ENCODE results near the gene CEP72. TPM values are rescaled to one million over a fixed set of nuclear protein-coding genes. Genes with fewer than 3 reads are reported as not detected.
"Not testable (repeated sequence)": the region's sequence is repeated elsewhere in the genome, so short reads cannot be mapped to it uniquely, and the experiment has no call there.

CEP72 gene
- total RNA-seq, 1 experiment from 2014 or later: 7.7 TPM

DNA sequence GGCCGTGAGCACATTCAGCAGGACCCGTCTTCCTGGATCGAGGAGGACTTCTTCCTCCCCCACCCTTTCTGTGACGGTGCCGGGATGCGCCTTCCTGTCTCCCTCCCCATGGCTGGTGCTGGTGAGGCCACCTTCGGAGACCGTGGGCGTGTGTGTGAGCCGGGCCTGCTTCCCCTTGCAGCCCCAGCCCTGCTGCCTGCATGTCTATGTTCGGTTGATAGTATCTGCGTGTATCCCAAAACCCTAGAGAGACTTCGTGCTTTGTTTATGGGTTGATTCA lies 12.8 kb downstream of the CEP72 start:
- in situ Hi-C loops (cut with HindIII; ENCODE audit: low pct_unique_long_range_greater_than_20kb, low sequenced_read_pairs): no loop called here
- no peak for DNase-seq (ENCODE audit: low read depth)

DNA sequence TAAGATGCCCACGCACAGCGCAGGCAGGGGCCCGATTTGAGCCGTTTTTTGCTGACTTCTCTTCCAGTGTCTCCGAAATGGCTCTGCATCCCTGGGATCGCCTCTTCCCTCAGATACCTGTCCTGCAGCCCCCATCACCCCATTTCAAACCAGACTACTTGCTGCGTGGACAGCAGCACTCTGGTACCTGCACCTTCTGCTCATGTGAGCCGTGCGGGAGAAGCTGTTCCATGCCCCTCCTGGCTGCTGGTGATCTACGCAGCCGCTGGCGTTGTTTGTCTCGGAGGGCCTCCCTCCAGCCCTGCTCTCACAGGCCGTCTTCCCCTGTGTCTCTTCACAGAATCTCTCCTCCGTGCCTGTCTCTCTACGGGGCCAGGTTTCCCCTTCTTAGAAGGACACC lies 13.4 kb downstream of the CEP72 start:
- no peak for DNase-seq (ENCODE audit: low read depth)
- in situ Hi-C loops (cut with HindIII; ENCODE audit: low pct_unique_long_range_greater_than_20kb, low sequenced_read_pairs): no loop called here

DNA sequence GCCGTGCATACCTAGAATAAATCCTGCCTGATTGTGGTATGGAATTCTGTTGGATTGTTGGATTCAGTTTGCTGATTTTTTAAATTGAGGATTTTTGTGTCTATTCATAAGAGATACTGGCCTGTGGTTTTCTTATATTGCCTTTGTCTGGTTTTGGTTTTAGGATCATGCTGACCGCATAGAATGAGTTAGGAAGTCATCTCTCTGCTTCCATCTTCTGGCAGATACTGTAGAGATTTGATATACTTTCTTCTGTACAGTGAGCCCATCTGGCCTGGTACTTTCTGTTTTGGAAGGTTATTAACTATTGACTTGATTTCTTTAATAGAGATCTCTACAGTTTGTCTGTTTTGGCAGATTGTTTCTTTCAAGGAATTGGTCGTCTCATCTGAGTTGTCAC lies 14.7 kb downstream of the CEP72 start:
- DNase-seq (ENCODE audit: low read depth): no peak
- in situ Hi-C loops (cut with HindIII; ENCODE audit: low pct_unique_long_range_greater_than_20kb, low sequenced_read_pairs): no loop called here

DNA sequence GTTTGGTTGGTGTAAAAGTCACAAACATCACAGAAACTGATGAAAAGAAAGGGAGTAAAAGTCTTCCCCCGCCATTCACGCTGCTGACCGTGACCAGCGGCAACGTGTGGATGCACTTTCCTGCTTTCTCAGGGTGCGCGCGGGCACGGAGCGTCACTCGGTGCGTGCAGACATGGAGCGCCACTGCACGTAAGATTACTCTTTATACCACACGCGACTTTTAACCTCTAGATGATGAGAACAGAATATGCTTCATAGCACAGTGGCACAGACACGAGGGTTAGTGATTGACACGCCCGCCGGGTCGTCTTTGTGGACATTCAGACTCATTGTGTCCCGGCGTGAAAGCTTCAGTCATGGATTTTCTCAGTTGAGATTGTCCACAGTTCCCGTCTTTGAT lies 15.7 kb downstream of the CEP72 start:
- in situ Hi-C loops (cut with HindIII; ENCODE audit: low pct_unique_long_range_greater_than_20kb, low sequenced_read_pairs): no loop called here

DNA sequence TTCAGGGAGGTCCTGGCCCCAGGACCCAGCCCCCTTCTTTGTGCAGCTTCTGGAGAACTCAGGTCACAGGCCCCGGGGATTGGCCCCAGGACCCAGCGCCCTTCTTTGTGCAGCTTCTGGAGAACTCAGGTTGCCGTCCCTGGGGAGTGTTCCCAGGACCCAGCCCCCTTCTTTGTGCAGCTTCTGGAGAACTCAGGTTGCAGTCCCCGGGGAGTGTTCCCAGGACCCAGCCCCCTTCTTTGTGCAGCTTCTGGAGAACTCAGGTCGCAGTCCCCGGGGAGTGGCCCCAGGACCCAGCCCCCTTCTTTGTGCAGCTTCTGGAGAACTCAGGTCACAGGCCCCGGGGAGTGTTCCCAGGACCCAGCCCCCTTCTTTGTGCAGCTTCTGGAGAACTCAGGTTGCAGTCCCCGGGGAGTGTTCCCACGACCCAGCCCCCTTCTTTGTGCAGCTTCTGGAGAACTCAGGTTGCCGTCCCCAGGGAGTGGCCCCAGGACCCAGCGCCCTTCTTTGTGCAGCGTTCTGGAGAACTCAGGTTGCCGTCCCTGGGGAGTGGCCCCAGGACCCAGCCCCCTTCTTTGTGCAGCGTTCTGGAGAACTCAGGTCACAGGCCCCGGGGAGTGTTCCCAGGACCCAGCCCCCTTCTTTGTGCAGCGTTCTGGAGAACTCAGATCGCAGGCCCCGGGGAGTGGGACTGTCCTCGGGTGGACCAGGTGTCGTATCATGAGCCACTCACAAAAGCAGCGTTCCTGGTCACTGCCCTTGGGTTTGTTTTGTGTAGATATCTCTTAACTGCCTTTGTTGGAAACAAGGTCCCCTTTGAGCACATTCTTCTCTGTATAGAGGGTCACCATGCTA lies 16.4 kb downstream of the CEP72 start:
- in situ Hi-C loops (cut with HindIII; ENCODE audit: low pct_unique_long_range_greater_than_20kb, low sequenced_read_pairs): not testable (repeated sequence)

More for the DNA sequence above, 15.7 kb downstream of the CEP72 start:
- DNase-seq (ENCODE audit: low read depth): no peak

DNA sequence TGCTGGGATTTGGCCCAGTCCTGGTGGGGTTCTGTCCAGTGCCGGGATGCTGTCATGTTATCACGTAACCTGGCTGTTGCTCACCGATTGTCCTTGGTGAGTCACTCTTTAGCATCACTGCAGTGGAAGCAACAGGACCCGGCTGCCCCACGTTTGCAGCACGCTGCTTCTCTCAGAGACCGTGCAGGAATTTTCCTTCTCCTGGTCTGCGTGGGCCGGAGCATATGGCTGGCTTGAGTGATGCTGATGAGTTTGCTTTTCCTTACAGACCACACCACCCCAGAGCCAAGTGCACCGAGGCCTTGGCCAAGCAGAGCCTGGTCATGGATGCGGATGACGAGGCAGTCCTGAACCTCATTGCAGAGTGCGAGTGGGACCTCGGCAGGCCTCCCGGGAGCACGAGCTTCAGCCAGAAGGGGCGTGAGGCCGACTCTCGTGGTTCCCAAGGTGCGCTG lies 21.4 kb downstream of the CEP72 start:
- in situ Hi-C loops (cut with HindIII; ENCODE audit: low pct_unique_long_range_greater_than_20kb, low sequenced_read_pairs): no loop called here
- DNase-seq (ENCODE audit: low read depth): no peak

More for the DNA sequence above, 16.4 kb downstream of the CEP72 start:
- not testable (repeated sequence) for DNase-seq (ENCODE audit: low read depth)

DNA sequence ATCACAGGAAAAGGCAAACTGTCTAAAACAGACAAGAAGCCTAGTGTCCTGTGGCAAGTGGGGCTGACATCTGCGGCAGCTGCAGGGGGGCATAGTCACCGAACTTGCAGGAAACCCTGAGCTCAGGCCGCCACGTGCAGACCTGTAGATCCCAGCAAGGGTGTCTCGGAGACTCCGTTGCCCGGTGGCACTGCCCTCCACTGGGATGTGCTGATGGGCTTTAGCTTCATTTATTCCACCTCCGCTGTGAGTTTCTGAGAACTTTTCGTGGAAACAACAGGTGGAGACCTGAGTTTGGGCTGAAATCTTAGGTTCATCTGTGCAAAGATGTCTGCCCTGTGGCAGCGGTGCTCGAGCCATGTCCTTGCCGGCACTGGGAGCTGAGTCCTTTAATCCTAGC lies 22.1 kb downstream of the CEP72 start:
- no peak for DNase-seq (ENCODE audit: low read depth)
- in situ Hi-C loops (cut with HindIII; ENCODE audit: low pct_unique_long_range_greater_than_20kb, low sequenced_read_pairs): no loop called here

DNA sequence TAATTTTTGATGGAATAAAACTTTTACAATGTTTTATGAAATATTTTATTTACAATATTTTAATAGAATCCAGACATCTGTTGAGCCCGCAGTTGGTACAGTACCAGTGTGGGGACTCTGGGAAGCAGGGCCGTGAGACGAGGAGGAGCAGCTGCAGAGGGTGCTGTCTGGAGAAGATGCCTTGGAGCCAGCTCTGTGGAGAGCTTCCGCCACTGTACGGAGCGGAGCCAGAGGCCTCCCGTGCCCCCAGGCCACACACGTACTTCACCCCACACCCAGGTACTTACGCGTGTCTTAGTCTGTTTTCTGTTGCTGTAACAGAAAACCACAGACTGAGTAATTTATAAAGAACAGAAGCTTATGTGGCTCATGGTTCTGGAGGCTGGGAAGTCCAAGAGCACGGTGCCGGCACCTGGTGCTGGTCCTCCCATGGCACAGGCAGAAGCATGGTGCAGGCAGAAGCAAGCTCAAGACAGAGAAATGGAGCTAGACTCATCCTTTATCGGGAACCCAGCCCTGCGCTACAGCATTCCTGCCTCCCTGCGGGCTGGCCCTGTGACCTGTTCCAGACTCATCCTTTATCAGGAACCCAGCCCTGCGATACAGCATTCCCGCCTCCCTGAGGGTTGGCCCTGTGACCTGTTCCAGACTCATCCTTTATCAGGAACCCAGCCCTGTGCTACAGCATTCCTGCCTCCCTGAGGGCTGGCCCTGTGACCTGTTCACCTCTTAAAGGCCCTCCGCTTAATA lies 23.3 kb downstream of the CEP72 start:
- in situ Hi-C loops (cut with HindIII; ENCODE audit: low pct_unique_long_range_greater_than_20kb, low sequenced_read_pairs): no loop called here
- DNase-seq (ENCODE audit: low read depth): no peak

DNA sequence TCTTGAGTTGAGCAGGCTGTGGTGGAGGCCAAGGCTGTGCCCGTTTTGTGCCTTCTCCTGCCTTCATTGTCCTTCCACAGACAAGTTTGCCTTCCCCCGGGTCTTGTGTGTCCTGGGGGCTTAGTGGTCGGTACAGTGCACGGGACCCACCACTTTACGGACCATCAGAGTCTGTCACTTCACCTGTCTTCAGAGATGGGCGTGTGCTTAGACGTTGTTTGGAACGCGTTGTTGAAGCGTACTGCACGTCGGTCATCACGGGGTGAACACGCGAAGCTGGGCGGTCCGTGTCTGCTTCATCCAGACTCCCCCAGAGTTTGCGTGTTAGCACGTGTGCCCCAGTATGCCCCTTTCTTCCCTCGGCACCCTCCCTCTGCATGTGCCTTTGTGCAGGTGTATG lies 24.8 kb downstream of the CEP72 start:
- in situ Hi-C loops (cut with HindIII; ENCODE audit: low pct_unique_long_range_greater_than_20kb, low sequenced_read_pairs): no loop called here
- DNase-seq (ENCODE audit: low read depth): no peak

DNA sequence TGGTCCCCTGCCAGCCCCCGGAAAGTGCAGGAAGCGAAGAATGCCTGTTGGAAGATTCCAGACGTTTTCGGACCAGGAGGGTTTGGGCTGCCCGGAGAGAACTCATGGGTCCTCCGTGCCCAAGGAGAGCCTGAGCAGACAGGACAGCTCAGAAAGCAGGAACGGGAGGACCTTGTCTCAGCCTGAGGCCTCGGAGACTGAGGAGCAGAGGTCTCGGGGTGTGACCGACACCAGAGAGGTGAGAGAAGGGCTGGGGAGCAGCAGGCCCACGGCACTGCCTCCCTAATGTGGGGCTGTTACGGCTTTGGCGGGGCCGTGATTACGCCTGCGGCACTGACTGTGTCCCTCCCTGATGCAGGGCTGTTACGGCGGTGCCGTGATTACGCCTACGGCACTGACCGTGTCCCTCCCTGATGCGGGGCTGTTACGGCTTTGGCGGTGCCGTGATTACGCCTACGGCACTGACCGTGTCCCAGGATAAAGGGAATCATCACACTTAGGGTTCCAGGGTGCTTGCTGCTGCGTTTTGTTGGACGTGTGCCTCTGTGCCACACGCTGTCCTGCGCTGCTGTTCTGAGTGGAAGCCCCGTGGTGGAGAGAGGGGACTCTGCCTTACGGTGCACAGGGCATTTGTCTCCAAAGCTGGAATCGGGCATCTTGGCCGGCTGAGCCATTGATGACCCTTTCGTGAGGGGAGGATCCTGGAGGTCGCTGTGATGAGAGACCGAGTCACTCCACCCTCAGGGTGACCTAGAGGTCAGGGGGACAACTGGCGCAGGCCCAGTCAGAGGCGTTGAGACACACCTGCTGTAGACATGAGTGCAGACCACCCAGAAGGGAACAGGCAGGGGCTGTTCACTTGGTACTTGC lies 25.7 kb downstream of the CEP72 start:
- DNase-seq (ENCODE audit: low read depth): no peak
- in situ Hi-C loops (cut with HindIII; ENCODE audit: low pct_unique_long_range_greater_than_20kb, low sequenced_read_pairs): no loop called here

DNA sequence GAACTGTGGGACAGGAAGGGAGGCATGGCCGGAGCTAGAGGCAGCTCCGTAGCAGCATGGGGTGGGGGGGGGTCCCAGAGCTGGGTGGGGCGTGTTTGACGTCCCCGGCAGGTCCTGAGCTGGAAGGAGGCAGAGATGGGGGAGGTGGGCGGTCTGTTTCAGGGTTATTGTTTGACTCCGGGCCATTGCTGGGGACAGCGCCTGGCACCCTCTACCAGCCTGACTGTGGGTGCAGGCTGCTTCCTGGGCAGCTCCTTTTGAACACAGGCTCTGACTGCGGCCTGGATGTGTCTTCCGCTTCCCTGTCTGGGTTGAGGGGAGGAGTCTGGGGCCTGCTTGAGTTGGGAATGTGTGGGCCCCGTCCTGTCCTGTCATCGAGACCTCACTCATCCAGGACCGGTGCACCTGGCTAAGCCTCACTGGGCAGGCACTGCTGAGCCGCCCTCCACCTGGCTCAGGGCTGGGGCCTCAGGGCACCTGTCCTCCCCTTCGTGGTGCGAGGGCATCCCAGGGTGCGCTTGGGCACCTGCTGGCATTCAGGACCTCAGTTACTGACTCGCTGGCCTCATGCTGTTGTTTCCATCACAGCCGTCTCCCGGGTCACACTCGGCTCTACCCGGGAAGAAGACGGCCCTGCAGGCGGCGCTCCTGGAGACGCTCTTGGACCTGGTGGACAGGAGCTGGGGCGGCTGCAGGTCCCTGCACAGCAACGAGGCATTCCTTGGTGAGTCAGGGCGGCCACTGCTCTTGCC lies 26.5 kb downstream of the CEP72 start:
- no peak for DNase-seq (ENCODE audit: low read depth)
- in situ Hi-C loops (cut with HindIII; ENCODE audit: low pct_unique_long_range_greater_than_20kb, low sequenced_read_pairs): no loop called here

DNA sequence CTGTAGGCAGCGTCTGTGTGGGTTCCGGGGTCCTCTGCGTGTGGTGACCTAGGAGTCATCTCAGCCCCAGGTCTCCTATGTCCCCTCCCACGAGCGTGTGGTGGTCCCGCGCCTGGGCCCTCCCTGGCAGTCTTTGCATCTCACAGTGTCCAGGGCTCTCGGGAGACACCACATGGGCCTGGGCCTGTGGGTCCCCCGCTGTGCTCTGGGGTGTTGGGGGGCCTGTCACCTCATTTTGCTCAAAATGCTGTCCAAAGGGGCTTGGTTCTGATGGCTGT lies 27.1 kb downstream of the CEP72 start:
- in situ Hi-C loops (cut with HindIII; ENCODE audit: low pct_unique_long_range_greater_than_20kb, low sequenced_read_pairs): no loop called here
- no peak for DNase-seq (ENCODE audit: low read depth)

DNA sequence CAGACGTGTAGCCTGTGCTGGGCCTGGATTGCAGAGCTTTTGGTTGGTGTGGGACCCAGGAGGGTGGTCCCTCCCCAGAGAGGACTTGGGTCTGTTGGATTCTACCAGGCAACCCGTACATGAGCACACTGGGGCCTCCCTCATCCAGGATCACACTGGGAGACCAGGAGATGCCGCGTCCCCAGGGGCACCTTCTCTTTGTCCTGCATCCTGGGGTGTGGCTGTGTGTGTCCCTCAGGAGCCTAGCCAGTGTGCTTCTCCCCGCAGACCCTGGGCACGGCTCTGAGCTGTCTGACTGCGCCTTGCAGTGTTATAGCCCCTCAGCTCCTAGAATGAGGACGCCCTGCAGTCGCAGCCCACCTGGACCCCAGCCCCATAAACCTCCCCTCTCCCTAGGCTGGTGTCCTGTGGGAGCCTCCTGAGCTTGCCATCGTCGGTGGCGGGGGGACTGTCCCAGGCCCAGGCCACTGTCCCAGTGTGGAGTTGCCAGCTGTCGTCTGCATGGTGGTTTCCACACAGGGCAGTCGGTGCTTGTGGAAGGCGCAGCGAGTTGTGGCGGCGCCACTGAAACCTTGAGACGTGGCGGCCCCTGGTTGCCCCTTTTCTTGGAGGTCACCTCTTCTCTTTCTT lies 27.6 kb downstream of the CEP72 start:
- in situ Hi-C loops (cut with HindIII; ENCODE audit: low pct_unique_long_range_greater_than_20kb, low sequenced_read_pairs): no loop called here
- DNase-seq (ENCODE audit: low read depth): no peak

DNA sequence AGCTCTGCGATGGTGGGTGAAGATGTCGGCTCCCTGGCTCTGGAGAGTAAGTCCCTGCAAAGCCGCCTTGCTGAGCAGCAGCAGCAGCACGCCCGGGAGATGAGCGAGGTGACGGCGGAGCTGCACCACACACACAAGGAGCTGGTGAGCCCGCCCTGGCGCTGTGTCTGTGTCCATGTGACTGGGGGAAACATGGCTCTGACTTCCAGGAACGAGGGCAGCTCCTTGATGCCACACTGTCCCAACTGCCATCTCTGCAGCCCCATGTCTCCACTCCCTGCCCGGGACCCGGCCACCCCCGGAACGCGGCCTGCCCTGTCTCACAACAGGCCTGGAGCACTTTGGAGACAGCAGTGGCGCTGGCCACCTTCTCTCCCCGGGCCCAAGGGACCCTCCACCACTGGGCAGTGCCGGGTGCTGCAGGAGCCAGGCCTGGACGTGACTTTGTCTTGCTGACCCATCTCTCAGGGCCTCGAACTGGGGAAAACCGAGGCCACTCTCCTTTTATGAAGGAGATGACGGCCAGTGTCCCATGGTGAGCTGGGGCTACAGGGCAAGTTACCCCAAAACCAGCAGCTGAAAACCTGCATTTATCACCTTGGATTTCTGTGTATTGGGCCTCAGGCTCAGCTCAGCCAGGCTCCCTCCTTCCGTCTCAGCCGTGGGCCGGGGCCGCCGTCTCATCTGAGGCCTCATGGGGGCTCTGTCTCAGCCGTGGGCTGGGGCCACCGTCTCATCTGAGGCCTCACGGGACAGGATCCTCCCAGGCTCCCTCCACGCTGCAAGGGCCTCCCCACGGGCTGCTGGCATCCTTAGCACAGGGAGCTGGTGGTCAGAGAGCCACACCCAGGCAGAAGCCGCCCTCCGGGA lies 28.6 kb downstream of the CEP72 start:
- in situ Hi-C loops (cut with HindIII; ENCODE audit: low pct_unique_long_range_greater_than_20kb, low sequenced_read_pairs): no loop called here
- DNase-seq (ENCODE audit: low read depth): no peak

DNA sequence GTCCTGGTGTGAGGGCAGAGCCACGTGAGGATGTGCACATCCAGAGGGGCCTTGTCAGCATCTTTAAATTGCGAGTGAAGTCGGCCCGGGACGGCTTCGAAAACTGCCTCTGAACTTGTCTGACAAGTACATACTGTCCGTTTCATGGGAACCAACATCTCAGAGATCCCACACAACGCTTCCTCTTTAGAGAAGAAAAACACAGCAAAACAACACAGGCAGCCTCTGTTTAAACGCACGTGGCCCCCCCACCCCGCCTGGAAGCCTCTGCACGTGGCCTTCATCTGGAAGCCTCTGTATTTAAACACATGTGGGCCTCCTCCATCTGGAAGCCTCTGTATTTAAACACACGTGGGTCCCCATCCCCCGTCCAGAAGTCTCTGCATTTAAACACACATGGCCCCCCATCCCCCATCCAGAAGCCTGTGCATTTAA lies 29.2 kb downstream of the CEP72 start:
- in situ Hi-C loops (cut with HindIII; ENCODE audit: low pct_unique_long_range_greater_than_20kb, low sequenced_read_pairs): no loop called here

DNA sequence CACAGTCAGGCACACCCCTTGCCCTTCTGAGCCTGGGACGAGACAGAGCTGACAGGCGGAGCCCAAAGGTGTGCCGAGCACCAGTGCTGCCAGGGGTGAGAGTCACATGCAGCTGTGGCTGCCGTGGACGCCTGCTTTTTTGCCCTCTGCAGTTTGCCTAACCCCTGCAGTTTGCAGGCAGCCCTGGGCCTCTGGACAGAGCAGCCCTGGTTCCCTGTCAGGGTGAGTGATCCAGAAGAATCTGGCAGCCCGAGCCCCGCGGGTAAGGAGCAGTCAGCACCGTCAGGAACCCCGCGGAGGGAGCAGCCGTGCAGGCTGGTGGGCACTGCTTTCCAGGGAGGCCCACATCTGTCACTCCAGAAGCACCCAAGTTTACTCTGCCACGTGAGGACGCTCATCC lies 30.3 kb downstream of the CEP72 start:
- in situ Hi-C loops (cut with HindIII; ENCODE audit: low pct_unique_long_range_greater_than_20kb, low sequenced_read_pairs): no loop called here
- DNase-seq (ENCODE audit: low read depth): no peak

More for the DNA sequence above, 29.2 kb downstream of the CEP72 start:
- no peak for DNase-seq (ENCODE audit: low read depth)

DNA sequence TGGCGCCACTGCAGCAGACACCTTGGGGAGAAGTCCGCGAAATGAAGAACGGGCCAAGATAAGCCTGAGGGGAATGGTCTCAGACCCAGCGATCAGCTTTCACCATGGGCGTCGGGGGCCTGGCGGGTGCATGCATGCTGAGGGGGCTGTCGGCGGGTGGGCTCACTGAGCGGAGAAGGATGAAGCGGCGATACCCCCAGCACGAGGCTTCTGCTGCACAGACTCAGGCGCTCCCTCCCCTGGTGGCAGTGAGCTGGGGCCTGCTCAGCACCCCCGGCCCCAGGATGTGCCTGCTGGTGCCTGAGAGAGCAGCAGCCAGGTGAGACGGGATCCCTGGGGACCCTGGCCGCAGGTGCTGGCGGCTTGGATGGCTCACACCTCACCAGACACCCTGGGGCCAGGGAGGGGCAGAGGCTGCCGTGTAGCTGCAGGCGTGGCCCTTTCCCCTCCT lies 31.2 kb downstream of the CEP72 start:
- no peak for DNase-seq (ENCODE audit: low read depth)
- in situ Hi-C loops (cut with HindIII; ENCODE audit: low pct_unique_long_range_greater_than_20kb, low sequenced_read_pairs): no loop called here

All from Caki2 (cell line).